GM12892 (cell line): ENCODE data around the gene PRSS56. TPM values are rescaled to one million over a fixed set of nuclear protein-coding genes. Genes with fewer than 3 reads are reported as not detected.

Experiments used
- DNase-seq: peaks from one replicate; pipeline ENCODE4 v3.0.0; 2011; ENCODE audit not compliant: insufficient read length
- FAIRE-seq: peaks from 2 replicates; lab custom pipeline; 2011; peaks lifted over from hg19 to GRCh38; lab: Jason Lieb, UNC
- POLR2A ChIP-seq: IDR thresholded peaks from 2 replicates; pipeline ENCODE4 v1.6.1; 2011; ENCODE audit warnings: low read depth, low read length, control low read depth
- POLR2AphosphoS5 ChIP-seq: IDR thresholded peaks from 2 replicates; pipeline ENCODE4 v1.6.1; 2011; ENCODE audit warnings: low read depth, low read length, control low read depth
- TAF1 ChIP-seq: IDR thresholded peaks from 2 replicates; pipeline ENCODE4 v1.6.1; 2011; ENCODE audit warnings: low read depth, mild to moderate bottlenecking, control low read depth, low read length, borderline replicate concordance
- polyA plus RNA-seq: library from polyadenylated mRNA; unstranded; fragments of >200 nt; gene quantifications from one replicate; pipeline ENCODE4 v1.2.1, GENCODE V29; 2012; ENCODE audit warnings: missing spikeins, inconsistent platforms; ENCODE audit not compliant: missing spikeins

The PRSS56 gene
- not detected for polyA plus RNA-seq

DNA sequence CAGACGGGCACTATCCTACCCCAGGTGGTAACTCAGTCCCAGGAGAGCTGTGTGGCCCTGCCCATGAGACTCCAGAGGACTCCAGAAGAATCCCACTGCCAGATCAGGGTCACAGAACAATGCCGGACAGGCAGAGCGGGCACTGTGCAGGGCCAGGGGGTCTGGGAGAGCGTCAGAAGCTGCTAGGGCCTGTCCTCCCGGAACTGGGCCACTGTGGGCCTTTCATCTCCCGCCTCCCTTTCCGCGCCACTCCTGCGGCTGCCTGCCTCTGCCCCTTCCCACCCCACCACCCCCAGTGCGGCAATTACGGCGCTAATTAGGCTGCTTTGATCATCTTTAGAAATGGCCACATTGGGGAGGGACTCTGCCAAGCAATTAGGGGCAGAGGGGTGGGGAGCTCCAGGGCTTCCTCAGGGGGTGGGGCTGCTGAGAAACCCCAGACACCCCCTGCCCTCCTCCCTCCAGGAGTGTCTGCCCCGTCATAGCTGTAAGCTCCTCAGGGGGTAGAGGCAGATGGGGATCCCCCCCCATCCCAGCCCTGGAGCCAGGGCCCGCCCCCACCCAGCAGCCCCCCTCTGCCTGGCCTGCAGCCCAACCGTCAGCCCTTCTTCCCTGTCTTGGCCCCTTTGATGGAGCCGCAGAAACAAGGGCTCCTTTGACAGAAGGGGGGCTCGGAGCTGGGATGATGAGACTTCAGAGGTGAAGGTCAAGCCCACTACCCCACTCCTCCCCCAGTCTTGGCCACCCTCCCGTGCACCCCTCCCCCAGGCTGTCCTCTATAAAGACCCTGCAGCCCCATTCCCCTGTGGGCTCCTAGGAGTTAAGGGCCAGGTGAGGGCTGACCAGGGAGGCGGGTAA is at the start of gene PRSS56:
PRSS56 (plus strand) TSS at position 808 of the 858 bp plus-strand sequence. CDS start 211 bp downstream, outside the sequence.
- DNase-seq (no peak), FAIRE-seq (no peak)
- no peak for TF ChIP-seq POLR2AphosphoS5
- TF ChIP-seq POLR2A = no peak
- TF ChIP-seq TAF1 = no peak

GRCh38 chr2:232473467-232473890 is 46.7 kb upstream of the PRSS56 start:
- TF ChIP-seq TAF1 = no peak
- TF ChIP-seq POLR2A = no peak
- FAIRE-seq = no peak
- no peak for DNase-seq

- DNase-seq = peak; percentile 3
- FAIRE-seq = no peak
- TF ChIP-seq POLR2A (no peak), POLR2AphosphoS5 (no peak), TAF1 (no peak)
These were observed 44.1 kb upstream of the PRSS56 start for GRCh38 chr2:232476045-232476444.

DNA sequence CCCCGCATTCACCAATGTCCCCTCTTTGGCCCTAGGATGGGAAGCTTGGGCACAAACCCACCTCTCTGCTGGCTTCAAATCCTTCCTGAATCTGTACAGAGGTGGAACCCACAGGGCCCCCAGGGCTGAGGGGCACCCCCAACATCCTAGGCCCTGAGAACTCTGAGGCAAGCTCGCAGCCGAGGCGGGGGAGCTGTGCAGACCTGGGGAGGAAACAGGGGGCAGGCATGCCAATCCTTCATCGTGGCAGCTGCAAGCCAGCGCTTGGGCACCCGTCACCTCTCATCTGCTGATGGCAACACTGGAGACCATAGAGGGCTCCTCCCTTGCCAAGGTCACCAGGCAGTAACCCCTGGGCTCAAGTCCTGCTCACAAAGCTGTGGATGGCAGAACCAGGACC is 43.4 kb upstream of the PRSS56 start:
- TF ChIP-seq TAF1 (no peak), POLR2A (no peak), POLR2AphosphoS5 (no peak)
- DNase-seq = no peak
- no peak for FAIRE-seq

DNA sequence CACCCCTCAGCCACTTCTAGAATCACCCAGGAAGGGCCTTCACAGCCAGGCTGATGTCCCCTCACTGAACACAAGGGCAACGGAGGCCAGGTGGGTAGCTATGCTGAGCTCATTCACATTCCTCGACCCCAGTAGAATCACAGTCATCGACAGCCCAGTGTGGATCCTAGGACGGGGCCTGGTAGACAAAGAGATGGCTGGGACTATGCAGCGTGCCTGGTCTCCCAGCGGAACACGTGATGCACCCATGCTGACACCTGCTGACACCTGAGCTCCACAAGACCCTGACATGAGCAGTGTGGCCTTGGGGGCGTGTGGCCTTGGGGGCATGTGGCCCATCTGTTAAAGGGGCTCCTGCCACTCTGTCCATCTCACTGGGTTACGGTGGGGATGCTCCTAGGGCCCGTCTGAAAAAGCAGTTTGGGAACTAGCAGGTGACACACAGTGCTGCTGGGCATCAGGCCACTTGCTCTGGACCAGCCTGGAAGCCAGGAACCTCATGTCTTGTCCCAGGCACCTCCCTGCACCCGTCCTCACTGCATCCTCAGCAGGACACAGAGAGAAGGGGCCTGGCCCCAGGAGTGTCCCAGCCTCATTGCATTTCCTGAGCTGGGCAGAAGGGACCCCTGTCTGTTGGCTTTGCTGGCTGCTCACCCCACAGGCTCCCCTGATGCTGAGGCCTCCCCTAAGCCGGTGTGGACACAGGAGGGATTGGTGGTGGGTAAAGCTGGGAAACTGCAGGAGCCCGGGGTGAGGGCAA is 42.3 kb upstream of the PRSS56 start:
- FAIRE-seq (no peak), DNase-seq (peak; percentile 12)
- TF ChIP-seq TAF1 (no peak), POLR2AphosphoS5 (no peak), POLR2A (no peak)

GRCh38 chr2:232478571-232479340 is 41.4 kb upstream of the PRSS56 start:
- FAIRE-seq (no peak), DNase-seq (peak; percentile 10)
- TF ChIP-seq TAF1 (no peak), POLR2AphosphoS5 (no peak), POLR2A (no peak)

GRCh38 chr2:232479341-232480200 is 40.6 kb upstream of the PRSS56 start:
- FAIRE-seq (no peak), DNase-seq (no peak)
- TF ChIP-seq POLR2A = no peak
- TF ChIP-seq TAF1 = no peak
- TF ChIP-seq POLR2AphosphoS5 = no peak

DNA sequence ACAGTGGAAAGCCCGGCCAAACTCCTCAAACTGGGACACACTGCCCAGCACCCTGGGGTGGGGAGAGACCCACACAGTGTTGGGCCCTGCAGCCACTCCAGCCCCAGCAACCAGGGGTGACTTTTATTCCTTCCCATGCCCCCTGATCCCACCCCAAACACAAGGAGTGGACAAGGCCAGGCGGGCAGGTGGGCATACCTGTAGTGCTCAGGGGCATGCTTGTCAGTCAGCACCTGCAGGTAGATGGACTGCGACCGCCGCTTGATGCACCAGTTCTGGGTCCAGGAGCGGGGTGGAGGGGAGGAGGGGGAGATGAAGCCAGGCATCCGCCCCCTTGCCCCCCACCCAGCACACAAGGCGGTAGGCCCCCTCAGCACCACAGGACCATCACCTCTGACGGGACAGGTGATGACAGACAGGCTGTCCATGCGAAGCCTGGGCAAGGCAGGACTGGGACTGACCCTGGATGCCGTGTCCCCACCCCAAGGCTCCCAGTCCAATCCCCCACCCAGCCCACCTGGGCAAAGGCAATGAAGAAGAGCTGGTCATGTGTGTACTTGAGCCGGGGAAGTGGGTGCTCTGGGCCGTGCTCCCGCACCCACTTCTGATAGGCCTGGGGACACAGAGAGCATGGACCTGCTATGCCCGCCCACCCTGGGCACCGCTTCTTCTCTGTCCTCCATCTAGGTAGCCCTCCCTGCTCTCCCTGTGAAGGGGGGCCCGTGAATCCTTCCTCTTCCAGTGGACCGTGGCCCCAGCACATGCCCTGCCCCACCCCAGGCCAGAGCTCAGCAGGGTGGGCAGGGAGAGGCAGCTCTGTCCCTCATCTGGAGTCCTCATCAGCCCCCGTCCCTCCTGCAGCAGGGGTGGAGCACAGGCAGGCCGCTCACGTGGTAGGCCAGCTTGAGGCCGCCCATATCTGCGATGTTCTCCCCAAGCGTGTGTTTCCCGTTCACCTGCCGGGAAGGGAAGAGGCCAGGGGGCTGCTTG is 39.7 kb upstream of the PRSS56 start:
- no peak for TF ChIP-seq POLR2AphosphoS5
- TF ChIP-seq POLR2A = no peak
- no peak for TF ChIP-seq TAF1
- no peak for FAIRE-seq
- no peak for DNase-seq

DNA sequence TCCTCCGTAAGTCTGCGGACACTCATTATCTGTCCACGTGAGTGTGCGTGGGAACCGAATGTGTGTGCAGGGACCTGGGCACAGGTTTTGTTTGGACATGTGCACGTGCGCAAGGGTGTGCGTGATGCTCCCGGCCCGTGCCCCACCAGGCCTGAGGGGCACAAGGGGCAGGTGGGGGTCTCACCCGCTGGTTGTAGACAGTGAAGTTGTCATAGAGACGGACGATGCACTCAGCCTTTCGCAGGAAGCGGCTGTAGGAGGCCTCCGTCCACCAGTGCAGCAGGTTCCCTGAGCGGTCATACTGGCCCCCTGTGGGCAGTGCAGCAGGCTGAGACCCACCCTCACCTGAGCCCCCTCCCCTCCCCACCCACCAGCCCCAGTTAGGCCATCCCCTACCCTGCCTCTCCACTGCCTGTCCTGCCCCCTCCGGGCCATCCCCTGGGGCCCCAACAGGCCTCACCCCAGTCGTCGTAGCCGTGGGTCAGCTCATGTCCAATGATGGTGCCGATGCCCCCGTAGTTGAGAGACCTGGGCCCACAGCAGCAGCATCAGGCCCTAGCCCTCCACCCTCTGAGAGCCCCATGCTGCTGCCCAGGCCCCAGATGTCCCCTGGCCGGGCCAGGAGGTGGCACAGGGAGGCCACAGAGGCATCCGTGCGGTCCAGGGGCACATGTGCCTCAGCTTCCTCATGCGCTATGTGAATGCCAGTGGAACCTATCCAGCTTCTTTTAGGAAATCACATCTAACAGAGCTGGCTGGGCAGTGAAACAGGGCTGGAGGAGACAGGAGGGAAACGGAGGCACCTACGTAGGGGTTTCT is 38.7 kb upstream of the PRSS56 start:
- FAIRE-seq (no peak), DNase-seq (no peak)
- TF ChIP-seq TAF1 (no peak), POLR2AphosphoS5 (no peak), POLR2A (no peak)
